Neuronal stem cell (in vitro differentiated cells): ENCODE data around the gene SMIM41.

Experiments
- DNase-seq: peaks from one replicate; pipeline ENCODE4 v3.0.0-alpha.2; 2013; ENCODE audit warnings: low spot score
- H2AFZ ChIP-seq: one replicate; pipeline ENCODE4 v1.6.1; 2013; ENCODE audit warnings: mild to moderate bottlenecking, low read length, inconsistent platforms
- H2AK5ac ChIP-seq: 2 replicates; pipeline ENCODE4 v1.6.1; 2013; ENCODE audit warnings: low read depth, mild to moderate bottlenecking, inconsistent platforms, low read length, moderate library complexity, mixed read lengths
- H2BK120ac ChIP-seq: 2 replicates; pipeline ENCODE4 v1.6.1; 2013; ENCODE audit warnings: low read depth, mild to moderate bottlenecking, inconsistent platforms, low read length, moderate library complexity, mixed read lengths
- H2BK12ac ChIP-seq: one replicate; pipeline ENCODE4 v1.6.1; 2013; ENCODE audit warnings: low read length, inconsistent platforms
- H2BK15ac ChIP-seq: 2 replicates; pipeline ENCODE4 v1.6.1; 2013; ENCODE audit warnings: mild to moderate bottlenecking, low read length, inconsistent platforms, mixed read lengths
- H2BK5ac ChIP-seq: one replicate; pipeline ENCODE4 v1.6.1; 2013; ENCODE audit warnings: inconsistent platforms, mild to moderate bottlenecking, low read length, moderate library complexity
- H3K14ac ChIP-seq: one replicate; pipeline ENCODE4 v1.6.1; 2013; ENCODE audit warnings: low read length, inconsistent platforms
- H3K18ac ChIP-seq: 2 replicates; pipeline ENCODE4 v1.6.1; 2013; ENCODE audit warnings: low read length, inconsistent platforms
- H3K23ac ChIP-seq: 2 replicates; pipeline ENCODE4 v1.6.1; 2013; ENCODE audit warnings: low read depth, mild to moderate bottlenecking, mixed read lengths, low read length, inconsistent platforms; ENCODE audit not compliant: poor library complexity
- H3K27ac ChIP-seq: replicated peaks from 3 replicates; pipeline ENCODE4 v1.5.1; 2013; ENCODE audit warnings: low read length, inconsistent platforms
- H3K27me3 ChIP-seq, 3 experiments: 2 replicates each; pipeline ENCODE4 v1.6.1; 2013; ENCODE audit warnings: low read length in 3 of 3, mild to moderate bottlenecking in 2 of 3, inconsistent platforms in 1 of 3, low read depth in 1 of 3, mixed read lengths in 1 of 3, moderate library complexity in 1 of 3; ENCODE audit not compliant: control insufficient read depth in 3 of 3, insufficient read depth in 3 of 3
- H3K36me3 ChIP-seq, 2 donors: replicated peaks in 1 of 2; 2 replicates each; pipeline ENCODE4 v1.6.1; 2013; ENCODE audit warnings: low read length in 2 of 2; ENCODE audit not compliant: control insufficient read depth in 2 of 2, insufficient read depth in 2 of 2
- H3K4ac ChIP-seq: 2 replicates; pipeline ENCODE4 v1.6.1; 2013; ENCODE audit warnings: inconsistent platforms, mild to moderate bottlenecking, low read length, moderate library complexity
- H3K4me1 ChIP-seq, 2 donors: 1 replicate in 1 of 2; 2 replicates in 1 of 2; pipeline ENCODE4 v1.6.1; 2013; ENCODE audit warnings: low read length in 2 of 2, low read depth in 1 of 2; ENCODE audit not compliant: control insufficient read depth in 2 of 2, insufficient read depth in 1 of 2
- H3K4me2 ChIP-seq: one replicate; pipeline ENCODE4 v1.6.1; 2013; ENCODE audit warnings: mild to moderate bottlenecking, low read length, inconsistent platforms; ENCODE audit not compliant: insufficient read depth, poor library complexity, severe bottlenecking
- H3K4me3 ChIP-seq, 2 donors: 2 replicates each; pipeline ENCODE4 v1.5.1; 2013; ENCODE audit warnings: low read length in 2 of 2, mild to moderate bottlenecking in 2 of 2, inconsistent platforms in 1 of 2, moderate library complexity in 1 of 2
- H3K79me1 ChIP-seq: one replicate; pipeline ENCODE4 v1.6.1; 2013; ENCODE audit warnings: low read depth, mild to moderate bottlenecking, inconsistent platforms, low read length, moderate library complexity
- H3K9ac ChIP-seq: one replicate; pipeline ENCODE4 v1.6.1; 2013; ENCODE audit warnings: mild to moderate bottlenecking, low read depth, low read length, inconsistent platforms; ENCODE audit not compliant: poor library complexity
- H3K9me3 ChIP-seq, 2 donors: replicated peaks in 1 of 2; 2 replicates each; pipeline versions ENCODE3 to v1.6.1; 2013; ENCODE audit warnings: low read length in 2 of 2, mild to moderate bottlenecking in 2 of 2, inconsistent platforms in 1 of 2, low read depth in 1 of 2, mixed read lengths in 1 of 2, moderate library complexity in 1 of 2; ENCODE audit not compliant: control insufficient read depth in 2 of 2, insufficient read depth in 1 of 2
- H4K8ac ChIP-seq: one replicate; pipeline ENCODE4 v1.6.1; 2013; ENCODE audit warnings: low read depth, mild to moderate bottlenecking, inconsistent platforms, low read length, moderate library complexity
- H4K91ac ChIP-seq: one replicate; pipeline ENCODE4 v1.6.1; 2013; ENCODE audit warnings: low read length, low read depth, mild to moderate bottlenecking, inconsistent platforms; ENCODE audit not compliant: poor library complexity
- WGBS, 2 donors: extraction: QIAGEN DNeasy Blood & Tissue Kit; methylation state at CpG; one replicate each; pipeline ENCODE4 v1.1.7; 2013; ENCODE audit warnings: missing lambda C conversion rate in 2 of 2, mixed read lengths in 1 of 2; ENCODE audit not compliant: insufficient read length in 2 of 2, insufficient replicate concordance in 1 of 2; ENCODE audit errors: extremely low coverage in 2 of 2; 5-methylcytosine and 5-hydroxymethylcytosine counted together

SMIM41 gene

GRCh38 chr12:52122540-52122871 is 43.0 kb downstream of the SMIM41 start:
- H4K91ac ChIP-seq, result no peak overlapping the region
- no peak overlapping the region for H2AFZ ChIP-seq
- H3K14ac ChIP-seq, result no peak overlapping the region
- no peak overlapping the region for H3K23ac ChIP-seq
- no peak overlapping the region for H3K4me2 ChIP-seq
- DNase-seq, result no peak
- no peaks in the 10 kb centered on the region for H3K79me1 ChIP-seq
- no peak overlapping the region for H2BK120ac ChIP-seq
- no peak overlapping the region for H3K18ac ChIP-seq
- no peak overlapping the region for H2AK5ac ChIP-seq
- H3K36me3 ChIP-seq, result no peaks in the 10 kb centered on the region
- no peak overlapping the region for H4K8ac ChIP-seq
- H3K4me1 ChIP-seq, result peaks cover 16% of the 10 kb centered on the region in 2 donors
- H2BK12ac ChIP-seq, result no peak overlapping the region
- H3K9ac ChIP-seq, result no peak overlapping the region
- no peak overlapping the region for H3K27ac ChIP-seq
- peaks cover 0 to 26% (median 0%) of the 10 kb centered on the region in 3 experiments for H3K27me3 ChIP-seq
- H3K9me3 ChIP-seq, result no peaks in the 10 kb centered on the region
- WGBS, 2 donors, result no CpG with 5 or more reads among the region's 4 CpGs
- H2BK5ac ChIP-seq, result no peak overlapping the region
- no peak overlapping the region for H3K4ac ChIP-seq
- H3K4me3 ChIP-seq, result no peak overlapping the region
- H2BK15ac ChIP-seq, result no peak overlapping the region

DNA sequence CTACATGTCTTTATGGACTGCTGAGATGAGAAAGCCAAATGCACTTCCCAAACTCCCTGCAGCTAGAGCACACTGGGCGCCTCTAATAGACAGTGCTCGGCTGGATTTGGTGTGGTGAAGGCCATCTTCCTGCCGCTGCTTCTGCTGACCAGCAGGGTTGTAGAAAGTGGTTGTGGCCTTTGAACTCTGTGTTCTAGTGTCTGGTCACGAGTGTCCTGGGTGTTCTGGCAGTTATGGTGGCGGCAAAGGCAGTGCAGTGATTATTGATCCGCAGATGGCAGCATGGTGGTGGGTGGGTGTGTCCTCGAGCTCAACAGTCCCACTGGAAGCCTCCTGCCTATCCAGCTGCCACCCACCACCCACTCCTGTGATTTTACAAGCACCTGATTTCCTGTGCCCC is 43.4 kb downstream of the SMIM41 start:
- Histone ChIP-seq H3K18ac (no peak overlapping the region), H3K4me3 (no peak overlapping the region), H2BK5ac (no peak overlapping the region), H3K27me3 (peaks cover 0 to 22% (median 0%) of the 10 kb centered on the region in 3 experiments), H4K8ac (no peak overlapping the region), H2AK5ac (no peak overlapping the region), H2AFZ (no peak overlapping the region), H2BK12ac (no peak overlapping the region), H3K14ac (no peak overlapping the region), H3K27ac (no peak overlapping the region), H3K9ac (no peak overlapping the region), H3K4ac (no peak overlapping the region), H3K36me3 (no peaks in the 10 kb centered on the region), H4K91ac (no peak overlapping the region), H2BK120ac (no peak overlapping the region), H3K4me1 (peaks cover 16% of the 10 kb centered on the region in 2 donors), H2BK15ac (no peak overlapping the region), H3K23ac (no peak overlapping the region), H3K4me2 (no peak overlapping the region), H3K79me1 (no peaks in the 10 kb centered on the region), H3K9me3 (no peaks in the 10 kb centered on the region)
- no peak for DNase-seq
- no CpG with 5 or more reads among the region's 7 CpGs for WGBS, 2 donors

GRCh38 chr12:52123487-52124186 is 44.1 kb downstream of the SMIM41 start:
- no peak overlapping the region for H2BK12ac ChIP-seq
- no peak overlapping the region for H3K4ac ChIP-seq
- no peak overlapping the region for H3K14ac ChIP-seq
- H2AFZ ChIP-seq, result no peak overlapping the region
- no peaks in the 10 kb centered on the region for H3K79me1 ChIP-seq
- H3K36me3 ChIP-seq, result no peaks in the 10 kb centered on the region
- H3K9ac ChIP-seq, result no peak overlapping the region
- peaks cover 16% of the 10 kb centered on the region in 2 donors for H3K4me1 ChIP-seq
- H2BK120ac ChIP-seq, result no peak overlapping the region
- peak overlapping the region; percentile 34 for H3K18ac ChIP-seq
- H4K8ac ChIP-seq, result no peak overlapping the region
- no peak overlapping the region for H2BK5ac ChIP-seq
- no peak overlapping the region for H3K4me2 ChIP-seq
- no peak overlapping the region for H2AK5ac ChIP-seq
- no peak overlapping the region for H4K91ac ChIP-seq
- no peaks in the 10 kb centered on the region for H3K9me3 ChIP-seq
- no CpG with 5 or more reads among the region's 8 CpGs for WGBS, 2 donors
- no peak overlapping the region for H2BK15ac ChIP-seq
- H3K4me3 ChIP-seq, result no peak overlapping the region
- H3K27me3 ChIP-seq, result peaks cover 0 to 16% (median 0%) of the 10 kb centered on the region in 3 experiments
- H3K23ac ChIP-seq, result no peak overlapping the region
- DNase-seq, result no peak
- no peak overlapping the region for H3K27ac ChIP-seq

- WGBS, 2 donors, result no CpG with 5 or more reads among the region's 6 CpGs
- Histone ChIP-seq H3K27ac (no peak overlapping the region), H3K4me3 (peak overlapping the region in 1 of 2 donors; percentile 3)
Measured at GRCh38 chr12:52125476-52125900, 46.0 kb downstream of the SMIM41 start.

More at GRCh38 chr12:52125476-52125900, 46.0 kb downstream of the SMIM41 start:
- no peak for DNase-seq
- H3K4ac ChIP-seq, result no peak overlapping the region
- H3K4me2 ChIP-seq, result no peak overlapping the region
- peak overlapping the region; percentile 50 for H2BK15ac ChIP-seq
- H3K27me3 ChIP-seq, result peaks cover 0 to 11% (median 0%) of the 10 kb centered on the region in 3 experiments
- no peaks in the 10 kb centered on the region for H3K36me3 ChIP-seq
- no peak overlapping the region for H4K91ac ChIP-seq
- no peak overlapping the region for H3K23ac ChIP-seq
- no peak overlapping the region for H3K14ac ChIP-seq
- no peak overlapping the region for H3K9ac ChIP-seq
- no peak overlapping the region for H2BK120ac ChIP-seq
- H2AK5ac ChIP-seq, result no peak overlapping the region
- H3K18ac ChIP-seq, result peak overlapping the region; percentile 49
- H3K4me1 ChIP-seq, result peaks cover 16% of the 10 kb centered on the region in 2 donors
- H2AFZ ChIP-seq, result peak overlapping the region; percentile 77
- no peaks in the 10 kb centered on the region for H3K79me1 ChIP-seq
- H3K9me3 ChIP-seq, result no peaks in the 10 kb centered on the region
- H2BK5ac ChIP-seq, result no peak overlapping the region
- H4K8ac ChIP-seq, result no peak overlapping the region
- H2BK12ac ChIP-seq, result no peak overlapping the region
